ENCODE data around the gene MYOCD. TPM values are rescaled to one million over a fixed set of nuclear protein-coding genes. Genes with fewer than 3 reads are reported as not detected.

Gene MYOCD
- total and polyA plus RNA-seq, 2 experiments from 2014 or later = under 0.01 to 0.09 TPM

GRCh38 chr17:12620200-12620720 lies 45.4 kb upstream of the MYOCD start:
- H3K27me3 ChIP-seq (replicated peaks; ENCODE audit: insufficient read depth) = no peaks in the 10 kb centered on the region
- in situ Hi-C loops (cut with MboI) = no loop called here
- no peak overlapping the region for H3K4me2 ChIP-seq (ENCODE audit: unreplicated experiment)
- no peaks in the 10 kb centered on the region for H4K20me1 ChIP-seq (ENCODE audit: insufficient read depth)
- H3K36me3 ChIP-seq (ENCODE audit: low read depth) = no peaks in the 10 kb centered on the region
- no peak overlapping the region for H3K9ac ChIP-seq
- no peaks in the 10 kb centered on the region for H3K9me3 ChIP-seq (ENCODE audit: low read depth)
- no peak overlapping the region for H3K4me3 ChIP-seq
- H2AFZ ChIP-seq = no peak overlapping the region
- TF ChIP-seq EZH2 (IDR thresholded peaks at IDR 0.05; ENCODE audit: insufficient read depth, poor library complexity, severe bottlenecking) = no peak
- no peak for TF ChIP-seq EZH2phosphoT487 (IDR thresholded peaks at IDR 0.05; ENCODE audit: insufficient read depth, low read depth)
- no peaks in the 10 kb centered on the region for H3K4me1 ChIP-seq (ENCODE audit: insufficient read depth)
- H3K79me2 ChIP-seq (ENCODE audit: insufficient read depth) = no peaks in the 10 kb centered on the region
- no peak for DNase-seq
- H3K9me2 ChIP-seq (ENCODE audit: insufficient read depth) = no peaks in the 10 kb centered on the region
- no peak overlapping the region for H3K27ac ChIP-seq
- 41 to 51% methylated on average over 5 of the region's 5 CpGs for WGBS, 2 experiments (ENCODE audit: low coverage in 1 of 2, low lambda C conversion rate in 2 of 2, missing lambda C conversion rate in 2 of 2)
- no peaks in the 10 kb centered on the region for H3F3A ChIP-seq (ENCODE audit: insufficient read depth)

GRCh38 chr17:12622726-12623125 lies 43.0 kb upstream of the MYOCD start:
- Histone ChIP-seq H3K9me2 (ENCODE audit: insufficient read depth) (no peaks in the 10 kb centered on the region), H3K9me3 (ENCODE audit: low read depth) (no peaks in the 10 kb centered on the region), H3K36me3 (ENCODE audit: low read depth) (no peaks in the 10 kb centered on the region), H4K20me1 (ENCODE audit: insufficient read depth) (no peaks in the 10 kb centered on the region), H3F3A (ENCODE audit: insufficient read depth) (no peaks in the 10 kb centered on the region), H3K27me3 (replicated peaks; ENCODE audit: insufficient read depth) (no peaks in the 10 kb centered on the region), H2AFZ (no peak overlapping the region), H3K4me3 (no peak overlapping the region), H3K4me1 (ENCODE audit: insufficient read depth) (no peaks in the 10 kb centered on the region), H3K9ac (no peak overlapping the region), H3K27ac (no peak overlapping the region), H3K4me2 (ENCODE audit: unreplicated experiment) (no peak overlapping the region), H3K79me2 (ENCODE audit: insufficient read depth) (no peaks in the 10 kb centered on the region)
- 49 to 56% methylated on average over 11 of the region's 11 CpGs for WGBS, 2 experiments (ENCODE audit: low coverage in 1 of 2, low lambda C conversion rate in 2 of 2, missing lambda C conversion rate in 2 of 2)
- DNase-seq = no peak
- TF ChIP-seq EZH2phosphoT487 (IDR thresholded peaks at IDR 0.05; ENCODE audit: insufficient read depth, low read depth) (no peak), EZH2 (IDR thresholded peaks at IDR 0.05; ENCODE audit: insufficient read depth, poor library complexity, severe bottlenecking) (no peak)
- in situ Hi-C loops (cut with MboI) = no loop called here

GRCh38 chr17:12623220-12623848 lies 42.4 kb upstream of the MYOCD start:
- TF ChIP-seq EZH2 (IDR thresholded peaks at IDR 0.05; ENCODE audit: insufficient read depth, poor library complexity, severe bottlenecking) = no peak
- TF ChIP-seq EZH2phosphoT487 (IDR thresholded peaks at IDR 0.05; ENCODE audit: insufficient read depth, low read depth) = no peak
- Histone ChIP-seq H3K4me2 (ENCODE audit: unreplicated experiment) (no peak overlapping the region), H3K36me3 (ENCODE audit: low read depth) (no peaks in the 10 kb centered on the region), H3K9me2 (ENCODE audit: insufficient read depth) (no peaks in the 10 kb centered on the region), H3K79me2 (ENCODE audit: insufficient read depth) (no peaks in the 10 kb centered on the region), H3K27ac (no peak overlapping the region), H3K9me3 (ENCODE audit: low read depth) (no peaks in the 10 kb centered on the region), H4K20me1 (ENCODE audit: insufficient read depth) (no peaks in the 10 kb centered on the region), H3K4me3 (no peak overlapping the region), H3K4me1 (ENCODE audit: insufficient read depth) (no peaks in the 10 kb centered on the region), H3K9ac (no peak overlapping the region), H2AFZ (no peak overlapping the region), H3K27me3 (replicated peaks; ENCODE audit: insufficient read depth) (no peaks in the 10 kb centered on the region), H3F3A (ENCODE audit: insufficient read depth) (no peaks in the 10 kb centered on the region)
- in situ Hi-C loops (cut with MboI) = no loop called here
- 60% methylated on average over 16 of the region's 16 CpGs for WGBS, 2 experiments (ENCODE audit: low coverage in 1 of 2, low lambda C conversion rate in 2 of 2, missing lambda C conversion rate in 2 of 2)
- DNase-seq = no peak

- no peak for DNase-seq
- Histone ChIP-seq H2AFZ (no peak overlapping the region), H3K9me3 (ENCODE audit: low read depth) (no peaks in the 10 kb centered on the region), H3K27me3 (replicated peaks; ENCODE audit: insufficient read depth) (no peaks in the 10 kb centered on the region), H3K36me3 (ENCODE audit: low read depth) (no peaks in the 10 kb centered on the region), H3K9ac (no peak overlapping the region), H3K27ac (no peak overlapping the region), H3K4me3 (no peak overlapping the region), H3K79me2 (ENCODE audit: insufficient read depth) (no peaks in the 10 kb centered on the region), H3K9me2 (ENCODE audit: insufficient read depth) (no peaks in the 10 kb centered on the region), H3K4me2 (ENCODE audit: unreplicated experiment) (no peak overlapping the region), H4K20me1 (ENCODE audit: insufficient read depth) (no peaks in the 10 kb centered on the region), H3F3A (ENCODE audit: insufficient read depth) (no peaks in the 10 kb centered on the region), H3K4me1 (ENCODE audit: insufficient read depth) (no peaks in the 10 kb centered on the region)
- in situ Hi-C loops (cut with MboI) = no loop called here
- 33 to 35% methylated on average over 3 of the region's 3 CpGs for WGBS, 2 experiments (ENCODE audit: low coverage in 1 of 2, low lambda C conversion rate in 2 of 2, missing lambda C conversion rate in 2 of 2)
- no peak for TF ChIP-seq EZH2 (IDR thresholded peaks at IDR 0.05; ENCODE audit: insufficient read depth, poor library complexity, severe bottlenecking)
- TF ChIP-seq EZH2phosphoT487 (IDR thresholded peaks at IDR 0.05; ENCODE audit: insufficient read depth, low read depth) = no peak
These were observed 41.5 kb upstream of the MYOCD start for GRCh38 chr17:12624211-12624610.
